HG03354 (cell line): ENCODE results near the gene ZFR2.
"Not testable (repeated sequence)": the region's sequence is repeated elsewhere in the genome, so short reads cannot be mapped to it uniquely, and the experiment has no call there.

Experiments used
- ATAC-seq: cut with Tn5 transposase; IDR thresholded peaks from one replicate; pipeline ENCODE4 v1.9.1; 2021; ENCODE audit warnings: mild to moderate bottlenecking; ENCODE audit not compliant: unreplicated experiment, poor library complexity, severe bottlenecking

ZFR2 gene

DNA sequence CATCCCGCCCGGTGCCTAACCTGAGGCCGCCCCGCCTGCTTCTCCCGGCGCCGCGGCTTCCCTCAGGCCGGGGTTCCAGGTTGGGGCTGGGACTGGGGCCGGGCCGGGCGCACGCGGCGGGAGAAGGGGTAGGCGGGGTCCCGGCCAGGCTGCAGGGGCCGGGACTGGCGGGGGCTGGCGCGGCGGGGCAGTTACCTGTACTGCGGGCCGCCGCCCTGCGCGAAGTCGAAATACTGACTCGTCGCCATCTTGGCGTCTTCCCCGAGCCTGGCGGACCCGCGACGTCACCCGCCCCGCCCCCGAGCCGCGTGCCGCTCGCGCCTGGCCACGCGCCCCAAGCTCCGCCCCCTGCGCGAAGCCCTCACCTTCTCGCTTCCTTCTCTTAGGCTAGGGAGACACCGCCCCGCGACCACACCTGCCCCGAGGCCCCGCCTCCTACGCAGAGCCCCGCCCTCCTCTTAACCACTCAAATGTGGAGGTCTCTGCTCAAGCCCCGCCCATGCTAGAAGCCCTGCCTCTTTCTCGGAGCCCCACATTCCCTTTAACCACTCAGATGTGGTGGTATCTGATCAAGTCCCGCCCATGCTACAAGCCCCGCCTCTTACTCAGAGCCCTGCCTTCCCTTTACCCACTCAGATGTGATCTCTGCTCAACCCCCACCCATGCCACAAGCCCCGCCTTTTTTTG, at the start of gene ZFR2:
ZFR2 (minus strand) TSS at position 269 of the 687 bp plus-strand sequence; CDS start at position 248, 21 bp downstream.
- no peak for ATAC-seq

DNA sequence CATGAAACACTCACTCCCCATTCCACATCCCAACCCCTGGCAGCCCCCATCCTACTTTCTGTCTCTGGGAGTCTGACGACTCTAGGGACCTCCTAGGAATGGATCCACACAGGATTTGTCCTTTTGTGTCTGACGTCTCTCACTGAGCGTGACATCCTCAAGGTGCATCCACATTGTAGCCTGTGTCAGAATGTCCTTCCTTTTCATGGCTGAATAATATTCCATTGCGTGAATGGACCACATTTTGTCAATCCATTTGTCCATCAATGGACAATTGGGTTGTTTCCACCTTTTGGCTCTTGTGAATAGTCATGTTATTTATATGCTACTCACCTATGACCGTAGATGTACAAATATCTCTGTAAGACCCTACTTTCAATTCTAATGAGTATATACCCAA, 47.2 kb upstream of the ZFR2 start:
- no peak for ATAC-seq

DNA sequence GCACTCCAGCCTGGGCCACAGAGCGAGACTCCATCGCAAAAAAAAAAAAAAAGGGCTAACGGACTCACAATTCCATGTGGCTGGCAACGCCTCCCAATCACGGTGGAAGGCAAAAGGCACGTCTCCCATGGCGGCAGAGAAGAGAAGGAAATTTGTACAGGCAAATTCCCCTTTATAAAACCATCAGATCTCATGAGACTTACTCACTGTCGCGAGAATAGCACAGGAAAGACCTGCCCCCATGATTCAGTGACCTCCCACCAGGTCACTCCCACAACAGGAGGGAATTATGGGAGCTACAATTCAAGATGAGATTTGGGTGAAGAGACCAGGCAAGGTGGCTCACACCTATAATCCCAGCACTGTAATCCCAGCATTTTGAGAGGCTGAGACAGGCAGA, 45.4 kb upstream of the ZFR2 start:
- no peak for ATAC-seq

DNA sequence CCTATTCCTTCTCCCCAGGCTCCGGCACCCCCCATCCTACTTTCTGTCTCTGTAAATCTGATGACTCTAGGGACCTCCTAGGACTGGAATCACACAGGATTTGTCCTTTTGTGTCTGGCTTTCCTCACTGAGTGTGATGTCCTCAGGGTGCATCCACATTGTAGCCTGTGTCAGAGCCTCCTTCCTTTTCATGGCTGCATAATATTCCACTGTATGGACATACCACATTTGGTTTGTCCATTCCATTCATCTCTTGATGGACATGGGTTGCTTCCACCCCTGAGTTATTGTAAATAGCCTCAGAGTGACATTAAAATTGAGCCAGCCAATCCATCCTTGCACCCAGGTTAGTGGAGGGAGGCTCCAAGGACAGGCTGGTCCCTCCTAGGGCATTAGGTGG, 41.3 kb upstream of the ZFR2 start:
- no peak for ATAC-seq

DNA sequence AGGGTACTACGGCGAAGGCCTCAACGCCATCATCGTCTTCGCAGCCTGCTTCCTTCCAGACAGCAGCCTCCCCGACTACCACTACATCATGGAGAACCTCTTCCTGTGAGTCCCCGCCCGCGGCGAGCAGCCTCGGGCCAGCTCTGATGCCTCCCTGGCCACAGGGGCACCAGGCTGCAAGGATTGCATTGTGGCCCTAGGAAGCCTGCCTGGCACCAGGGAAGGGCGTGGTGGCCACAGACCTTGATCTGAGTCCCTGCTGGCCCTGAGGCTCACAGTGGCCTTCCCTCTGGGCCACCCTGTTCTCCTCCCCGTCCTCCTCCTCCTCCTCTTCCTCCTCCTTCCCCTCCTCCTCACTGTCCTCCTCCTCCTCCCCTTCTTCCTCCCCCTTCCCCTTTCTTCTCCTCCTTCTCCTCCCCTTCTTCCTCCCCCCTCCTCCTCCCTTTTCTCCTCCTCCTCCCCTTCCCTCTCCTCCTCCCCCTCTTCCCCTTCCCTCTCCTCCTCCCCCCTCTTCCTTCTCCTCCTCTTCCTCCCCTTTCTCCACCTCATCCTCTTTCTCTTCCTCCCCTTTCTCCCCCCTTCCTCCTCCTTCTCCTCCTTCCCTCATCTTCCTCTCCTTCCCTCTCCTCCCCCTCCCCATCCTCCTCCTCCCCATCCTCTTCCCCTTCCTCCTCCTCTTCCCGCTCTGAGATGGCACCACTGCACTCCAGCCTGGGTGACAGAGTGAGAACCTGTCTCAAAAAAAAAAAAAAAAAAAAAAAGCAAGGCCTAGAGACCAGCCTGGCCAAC, 39.6 kb upstream of the ZFR2 start:
- no peak for ATAC-seq

- ATAC-seq = no peak
Measured at GRCh38 chr19:3907626-3908265, 38.9 kb upstream of the ZFR2 start.

GRCh38 chr19:3904233-3904632, 35.4 kb upstream of the ZFR2 start:
- ATAC-seq = no peak

GRCh38 chr19:3902317-3902973, 33.6 kb upstream of the ZFR2 start:
- no peak for ATAC-seq

DNA sequence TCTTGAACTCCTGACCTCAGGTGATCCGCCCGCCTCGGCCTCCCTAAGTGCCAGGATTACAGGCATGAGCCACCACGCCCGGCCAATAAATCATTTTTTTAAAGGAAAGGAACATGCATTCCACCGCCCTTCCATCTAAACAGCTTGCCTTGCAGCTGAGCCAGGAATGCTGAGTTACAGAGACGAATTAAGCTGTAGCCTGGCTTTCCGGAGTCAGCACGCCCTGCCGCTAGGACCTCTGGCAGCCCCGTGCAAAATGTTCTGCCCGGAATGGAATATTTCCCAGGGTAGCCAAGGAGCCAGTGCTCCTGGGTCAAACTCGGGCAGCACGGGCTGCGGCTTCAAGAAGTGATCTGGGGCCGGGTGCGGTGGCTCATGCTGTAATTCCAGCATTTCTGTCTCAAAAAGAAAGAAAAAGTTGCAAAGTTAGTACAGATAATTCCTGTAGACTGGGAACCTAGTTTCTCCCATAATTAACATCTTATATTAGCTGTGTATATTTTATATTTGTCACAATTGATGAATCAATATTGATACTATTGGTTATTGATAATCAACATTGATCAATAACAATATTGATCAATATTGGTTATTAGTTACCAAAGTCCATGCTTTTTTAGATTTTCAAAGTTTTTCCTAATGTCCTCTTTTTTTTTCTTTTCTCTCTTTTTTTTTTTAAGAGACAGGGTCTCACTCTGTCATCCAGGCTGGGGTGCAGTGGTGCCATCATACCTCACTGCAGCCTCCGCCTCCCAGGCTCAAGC, 30.9 kb upstream of the ZFR2 start:
- ATAC-seq = no peak

- ATAC-seq = no peak
Measured at GRCh38 chr19:3898426-3898825, 29.6 kb upstream of the ZFR2 start.

- no peak for ATAC-seq
Measured at GRCh38 chr19:3897936-3898335, 29.1 kb upstream of the ZFR2 start.

DNA sequence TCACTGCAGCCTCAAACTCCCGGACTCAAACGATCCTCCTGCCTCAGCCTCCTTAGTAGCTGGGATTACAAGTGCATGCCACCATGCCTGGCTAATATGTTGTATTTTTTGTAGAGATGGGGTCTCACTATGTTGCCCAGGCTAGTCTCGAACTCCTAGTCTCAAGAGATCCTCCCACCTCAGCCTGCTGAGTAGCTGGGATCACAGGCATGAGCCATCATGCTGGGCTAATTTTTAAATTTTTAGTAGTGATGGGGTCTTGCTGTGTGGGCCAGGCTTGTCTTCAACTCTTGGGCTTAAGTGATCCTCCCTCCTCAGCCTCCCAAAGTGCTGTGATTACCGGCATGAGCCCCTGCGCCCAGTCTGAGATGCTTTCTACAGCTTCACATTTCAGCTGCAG, 26.9 kb upstream of the ZFR2 start:
- ATAC-seq = no peak

GRCh38 chr19:3894959-3895358, 26.1 kb upstream of the ZFR2 start:
- ATAC-seq = not testable (repeated sequence)

GRCh38 chr19:3893509-3894179, 24.8 kb upstream of the ZFR2 start:
- ATAC-seq = no peak

DNA sequence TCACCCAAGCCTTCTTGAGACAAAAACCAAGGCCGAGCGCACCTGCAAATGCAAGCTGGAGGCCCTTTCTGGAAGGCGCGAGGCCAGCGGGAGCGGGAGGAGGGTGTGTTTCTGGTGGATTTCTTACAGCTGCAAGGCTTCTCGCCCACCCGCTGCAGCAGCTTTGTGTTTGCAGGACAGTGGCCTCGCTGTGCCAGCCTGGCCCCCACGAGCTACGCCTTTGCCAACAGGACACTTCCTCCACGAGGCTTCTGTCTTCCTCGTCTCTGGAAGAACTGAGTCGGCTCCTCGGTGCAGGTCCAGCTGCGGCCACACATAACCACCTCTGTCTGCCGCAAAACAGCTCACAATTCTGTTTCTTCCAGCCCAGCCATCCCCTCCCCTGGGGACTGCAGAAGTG, 21.8 kb upstream of the ZFR2 start:
- no peak for ATAC-seq

DNA sequence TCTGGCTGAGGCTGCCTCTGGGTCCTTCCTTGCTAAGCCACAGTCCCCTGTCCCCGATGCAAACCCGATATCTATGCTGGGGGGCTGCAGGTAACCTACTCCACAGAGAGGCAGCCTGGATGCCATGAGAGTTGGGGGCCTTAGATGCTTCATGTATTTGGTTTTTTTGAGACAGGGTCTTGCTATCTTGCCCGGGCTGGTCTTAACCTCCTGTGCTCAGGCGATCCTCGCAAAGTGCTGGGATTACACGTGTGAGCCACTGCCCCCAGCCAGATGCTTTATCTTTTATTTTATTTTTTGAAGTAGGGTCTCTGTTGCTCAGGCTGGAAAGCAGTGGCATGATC, 13.2 kb upstream of the ZFR2 start:
- no peak for ATAC-seq

- no peak for ATAC-seq
Measured at GRCh38 chr19:3881272-3882040, 12.6 kb upstream of the ZFR2 start.

DNA sequence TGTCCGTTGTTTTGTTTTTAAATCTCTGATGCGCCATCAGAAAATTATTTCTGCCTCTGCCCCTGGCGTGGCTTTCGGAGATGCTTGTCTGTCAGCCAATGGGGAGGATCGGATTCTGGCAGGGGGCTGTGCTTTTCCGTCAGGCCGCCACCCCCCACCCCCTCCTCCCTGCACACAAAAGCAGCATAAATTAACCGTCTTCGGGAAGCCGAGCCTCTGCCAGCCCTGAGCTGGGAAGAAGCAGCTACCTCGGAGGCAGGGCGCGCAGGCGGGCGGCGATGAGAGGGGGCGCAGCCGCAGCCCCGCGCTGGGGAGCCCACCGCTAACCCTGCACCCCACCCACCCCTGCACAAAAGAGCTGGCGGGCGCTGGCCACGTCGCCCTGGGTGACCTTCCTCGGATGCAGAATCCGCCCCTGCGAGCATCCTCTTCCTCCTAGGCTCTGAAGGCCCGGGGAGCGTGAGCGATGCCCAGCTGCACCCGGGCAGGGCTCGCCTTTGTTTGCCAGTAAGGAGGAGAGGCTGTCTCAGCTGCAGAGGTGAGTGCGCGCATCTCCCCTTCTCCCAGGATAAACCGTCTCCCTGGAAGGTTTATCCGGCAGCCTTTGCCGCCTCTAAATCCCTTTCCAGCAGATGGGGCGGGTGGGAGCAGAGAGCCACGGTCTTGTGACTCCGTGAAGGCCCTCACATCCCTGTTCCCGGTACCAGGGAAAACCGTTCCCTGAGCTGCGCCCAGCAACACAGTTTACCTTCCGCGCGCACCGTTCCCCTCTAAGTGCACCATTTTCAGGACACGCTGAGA, 11.8 kb upstream of the ZFR2 start, which contains the start of gene ATCAY:
ATCAY (plus strand) TSS at position 215 of the 801 bp plus-strand sequence. CDS start 5,083 bp downstream, outside the sequence.
- no peak for ATAC-seq
